HG02884 (cell line): ENCODE results near the gene CERS4.
"Not testable (repeated sequence)": the region's sequence is repeated elsewhere in the genome, so short reads cannot be mapped to it uniquely, and the experiment has no call there.

ENCODE experiments used
- ATAC-seq: cut with Tn5 transposase; IDR thresholded peaks from one replicate; pipeline ENCODE4 v1.9.1; 2021; ENCODE audit warnings: mild to moderate bottlenecking, moderate library complexity; ENCODE audit not compliant: unreplicated experiment

The CERS4 gene

DNA sequence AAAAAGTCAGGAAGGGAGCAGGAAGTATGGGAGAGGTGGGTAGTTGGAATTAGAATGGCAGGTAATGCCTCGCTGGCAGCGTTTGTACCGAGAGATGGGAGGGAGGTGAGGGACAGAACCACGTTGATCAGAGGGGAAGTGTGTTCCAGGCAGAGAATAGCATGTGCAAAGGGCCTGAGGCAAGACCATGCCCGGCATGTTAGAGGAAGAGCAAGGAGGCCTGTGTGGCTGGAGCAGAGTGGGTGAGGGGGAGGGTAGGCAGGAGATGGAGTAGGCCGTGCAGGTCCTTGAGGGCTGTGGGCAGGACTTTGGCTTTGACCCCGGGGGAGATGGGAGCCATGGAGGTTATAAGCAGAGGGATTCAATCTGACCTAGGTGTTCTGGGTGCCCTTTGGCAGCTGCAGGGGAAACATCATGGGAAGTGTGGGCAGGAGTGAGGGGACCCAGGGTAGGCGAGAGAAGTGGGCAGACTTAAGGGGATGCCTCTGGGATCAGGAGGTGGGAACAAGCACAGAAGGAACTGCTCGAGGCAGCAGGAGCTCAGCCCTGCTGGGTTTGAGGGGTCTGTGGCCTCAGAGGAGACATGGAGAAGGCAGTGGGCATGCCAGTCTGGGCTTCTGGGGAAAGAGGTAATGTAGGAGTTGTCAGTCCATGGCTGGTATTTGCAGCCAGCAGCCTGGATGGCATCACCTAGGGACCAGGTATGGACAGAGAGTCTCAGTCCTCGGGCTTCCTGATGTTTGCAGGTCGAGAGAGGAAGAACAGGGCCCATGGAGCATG, 50.2 kb downstream of the CERS4 start:
- no peak for ATAC-seq

DNA sequence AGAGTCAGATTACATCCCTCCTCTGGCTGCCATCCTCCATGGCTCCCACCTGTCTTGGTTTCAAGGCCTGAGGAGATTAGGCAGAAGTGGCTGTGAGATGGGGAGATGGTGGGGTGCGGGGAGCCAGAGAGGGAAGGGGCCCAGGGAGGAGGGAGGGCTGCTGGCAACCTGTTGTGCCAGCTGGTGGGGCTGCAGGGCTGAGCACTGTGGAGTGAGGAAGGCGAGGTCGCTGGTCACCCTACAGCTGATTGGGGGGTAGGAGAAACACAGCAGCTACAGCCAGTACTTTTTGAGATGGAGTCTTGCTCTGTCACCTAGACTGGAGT, 50.7 kb downstream of the CERS4 start:
- ATAC-seq, result no peak

DNA sequence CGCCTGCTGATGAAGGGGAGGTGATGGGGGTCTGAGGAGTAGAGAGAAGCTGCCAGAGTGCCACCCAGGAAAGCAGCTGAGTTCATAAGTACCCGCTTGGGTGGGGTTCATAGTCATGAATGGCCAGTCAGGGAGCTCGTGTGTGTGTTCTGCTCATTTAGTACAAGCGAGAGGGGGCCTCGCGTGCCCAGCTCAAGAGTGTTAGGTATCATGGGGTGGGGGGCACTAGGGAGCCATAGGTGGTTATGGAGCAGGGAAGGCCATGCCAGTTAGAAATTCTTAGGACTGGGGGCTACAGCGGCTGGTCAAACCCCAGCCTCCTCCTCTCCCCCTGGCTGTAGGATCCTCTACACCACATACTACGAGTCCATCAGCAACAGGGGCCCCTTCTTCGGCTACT, 52.2 kb downstream of the CERS4 start:
- ATAC-seq, result no peak

DNA sequence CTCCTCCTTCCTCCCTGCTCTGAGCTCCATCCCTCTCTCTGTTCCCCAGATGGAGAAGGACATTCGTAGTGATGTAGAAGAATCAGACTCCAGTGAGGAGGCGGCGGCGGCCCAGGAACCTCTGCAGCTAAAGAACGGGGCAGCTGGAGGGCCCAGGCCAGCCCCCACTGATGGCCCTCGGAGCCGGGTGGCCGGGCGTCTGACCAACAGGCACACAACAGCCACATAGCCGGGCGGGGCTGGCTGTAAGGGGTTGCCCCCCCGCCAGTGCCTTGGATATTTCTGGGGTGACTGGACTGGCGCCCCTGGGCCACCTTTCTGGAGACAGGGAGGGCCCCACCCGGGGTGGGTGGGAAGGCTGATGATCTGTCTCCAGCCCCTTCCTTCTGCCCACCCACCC, 52.7 kb downstream of the CERS4 start:
- ATAC-seq, result no peak

DNA sequence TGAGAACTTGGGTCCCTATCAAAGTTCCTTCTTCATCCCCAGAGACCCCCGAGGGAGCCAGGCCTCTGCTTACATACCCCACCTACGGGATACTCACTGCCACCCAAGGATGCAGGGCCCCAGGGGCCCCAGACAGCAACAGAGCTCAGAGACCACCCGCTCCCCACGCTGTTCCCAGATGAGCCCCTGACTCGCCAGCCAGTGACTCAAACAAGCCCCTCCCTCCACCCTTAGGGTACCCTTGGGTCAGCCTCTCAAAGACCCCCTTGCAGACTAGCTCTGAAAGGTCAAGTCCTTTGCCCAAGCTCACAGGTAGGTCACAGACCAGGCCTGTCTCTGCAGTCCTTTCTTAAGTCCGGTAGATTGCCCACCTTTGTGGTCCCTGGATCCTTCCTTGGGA, 53.3 kb downstream of the CERS4 start:
- ATAC-seq, result no peak

DNA sequence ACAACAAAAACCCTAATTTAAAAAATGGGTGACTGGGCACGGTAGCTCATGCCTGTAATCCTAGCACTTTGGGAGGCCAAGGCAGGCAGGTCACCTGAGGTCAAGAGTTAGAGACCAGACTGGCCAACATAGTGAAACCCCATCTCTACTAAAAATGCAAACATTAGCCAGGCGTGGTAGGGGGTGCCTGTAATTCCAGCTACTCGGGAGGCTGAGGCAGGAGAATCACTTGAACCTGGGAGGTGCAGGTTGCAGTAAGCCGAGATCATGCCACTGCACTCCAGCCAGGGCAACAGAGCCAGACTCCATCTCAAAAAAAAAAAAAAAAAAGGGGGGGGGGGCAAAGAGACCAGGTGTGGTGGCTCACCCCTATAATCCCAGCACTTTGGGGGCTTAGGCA, 55.1 kb downstream of the CERS4 start:
- not testable (repeated sequence) for ATAC-seq

DNA sequence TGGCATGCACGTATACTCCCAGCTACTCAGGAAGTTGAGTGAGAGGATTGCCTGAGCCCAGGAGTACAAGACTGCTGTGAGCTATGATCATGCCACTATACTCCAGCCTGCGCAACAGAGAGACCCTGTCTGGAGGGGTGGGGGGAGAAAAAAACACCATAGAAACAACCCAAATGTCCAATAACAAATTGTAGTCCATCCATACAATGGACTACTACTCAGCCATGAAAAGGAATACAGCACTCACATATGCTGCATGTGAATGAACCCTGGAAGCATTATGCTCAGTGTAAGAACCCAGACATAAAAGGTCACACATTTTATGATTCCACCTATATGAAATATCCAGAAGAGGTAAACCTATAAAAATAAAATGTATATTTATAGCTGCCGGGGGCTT, 56.7 kb downstream of the CERS4 start:
- no peak for ATAC-seq

DNA sequence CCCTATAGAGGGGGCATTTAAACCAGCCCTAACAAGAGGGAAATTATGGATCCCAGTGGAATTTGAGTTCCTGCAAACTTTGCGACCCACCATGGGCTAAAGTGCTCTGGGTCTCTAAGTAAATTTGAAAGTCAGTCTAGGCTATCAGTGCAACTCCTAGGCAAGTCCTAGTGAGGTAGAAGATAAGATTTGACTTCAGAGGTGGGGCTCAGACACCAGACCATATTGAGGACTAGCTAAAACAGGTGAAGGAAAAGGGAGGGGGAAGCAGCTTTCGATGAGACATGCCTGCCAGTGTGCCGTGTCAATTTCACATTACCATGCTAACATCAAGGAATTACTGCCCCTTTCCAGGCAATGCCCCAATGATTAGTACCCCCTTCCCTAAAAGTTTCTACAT, 60.6 kb downstream of the CERS4 start:
- ATAC-seq, result no peak

DNA sequence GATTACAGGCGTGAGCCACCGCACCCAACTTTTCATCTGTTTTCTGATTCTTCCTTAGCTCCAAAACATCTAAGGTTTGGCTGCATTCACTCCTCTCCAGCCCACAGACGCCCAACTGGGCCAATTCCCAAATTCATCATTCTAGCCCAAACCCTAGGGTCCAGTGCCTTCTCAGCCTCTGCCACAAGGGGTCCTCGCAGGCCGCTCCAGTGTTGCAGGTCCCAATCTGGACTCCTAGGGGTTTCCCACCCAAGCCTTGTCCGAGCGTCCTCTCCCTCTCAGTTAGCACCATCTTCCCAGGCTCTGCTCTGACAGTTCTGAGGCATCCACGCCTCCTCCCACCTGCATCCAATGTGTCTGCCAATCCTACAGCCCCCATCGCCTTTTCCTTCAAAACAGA, 67.3 kb downstream of the CERS4 start:
- ATAC-seq, result not testable (repeated sequence)

DNA sequence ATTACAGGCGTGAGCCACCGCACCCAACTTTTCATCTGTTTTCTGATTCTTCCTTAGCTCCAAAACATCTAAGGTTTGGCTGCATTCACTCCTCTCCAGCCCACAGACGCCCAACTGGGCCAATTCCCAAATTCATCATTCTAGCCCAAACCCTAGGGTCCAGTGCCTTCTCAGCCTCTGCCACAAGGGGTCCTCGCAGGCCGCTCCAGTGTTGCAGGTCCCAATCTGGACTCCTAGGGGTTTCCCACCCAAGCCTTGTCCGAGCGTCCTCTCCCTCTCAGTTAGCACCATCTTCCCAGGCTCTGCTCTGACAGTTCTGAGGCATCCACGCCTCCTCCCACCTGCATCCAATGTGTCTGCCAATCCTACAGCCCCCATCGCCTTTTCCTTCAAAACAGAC, 82.2 kb downstream of the CERS4 start:
- not testable (repeated sequence) for ATAC-seq

DNA sequence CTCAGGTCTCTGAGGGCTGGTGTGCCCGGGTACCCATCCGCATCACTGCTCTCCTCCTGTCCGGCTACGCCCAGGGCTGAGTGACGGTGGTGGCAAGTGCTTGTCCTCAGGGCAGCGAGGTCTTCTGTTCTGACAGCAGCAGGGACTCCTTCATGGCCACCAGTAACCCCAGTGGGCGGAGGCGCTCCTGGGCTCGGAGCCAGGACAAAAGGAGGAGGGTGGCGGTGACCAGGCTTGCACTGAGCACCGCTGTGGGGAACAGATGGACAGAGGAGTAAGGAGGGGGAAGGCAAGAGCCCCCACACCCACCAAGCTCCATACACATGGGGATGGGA, 93.2 kb downstream of the CERS4 start:
- ATAC-seq, result no peak

DNA sequence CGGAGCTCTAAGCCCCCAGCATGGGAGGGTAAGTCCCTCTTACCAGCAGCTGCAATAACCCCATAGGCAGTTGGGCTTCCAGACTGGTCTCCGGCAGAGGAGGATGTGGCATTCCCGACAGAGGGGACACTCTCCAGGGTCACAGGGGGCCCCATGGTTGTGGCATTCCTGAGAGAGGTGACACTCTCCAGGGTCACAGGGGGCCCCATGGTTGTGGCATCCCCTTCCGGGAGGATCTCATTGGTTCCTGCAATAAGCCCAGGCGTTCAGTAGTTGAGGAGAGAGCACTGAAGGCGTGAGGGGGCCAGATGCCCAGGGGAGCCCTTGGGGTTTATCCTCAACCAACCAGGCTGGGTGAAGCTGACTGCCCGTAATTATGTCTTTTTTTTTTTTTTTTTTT, 93.6 kb downstream of the CERS4 start:
- no peak for ATAC-seq

DNA sequence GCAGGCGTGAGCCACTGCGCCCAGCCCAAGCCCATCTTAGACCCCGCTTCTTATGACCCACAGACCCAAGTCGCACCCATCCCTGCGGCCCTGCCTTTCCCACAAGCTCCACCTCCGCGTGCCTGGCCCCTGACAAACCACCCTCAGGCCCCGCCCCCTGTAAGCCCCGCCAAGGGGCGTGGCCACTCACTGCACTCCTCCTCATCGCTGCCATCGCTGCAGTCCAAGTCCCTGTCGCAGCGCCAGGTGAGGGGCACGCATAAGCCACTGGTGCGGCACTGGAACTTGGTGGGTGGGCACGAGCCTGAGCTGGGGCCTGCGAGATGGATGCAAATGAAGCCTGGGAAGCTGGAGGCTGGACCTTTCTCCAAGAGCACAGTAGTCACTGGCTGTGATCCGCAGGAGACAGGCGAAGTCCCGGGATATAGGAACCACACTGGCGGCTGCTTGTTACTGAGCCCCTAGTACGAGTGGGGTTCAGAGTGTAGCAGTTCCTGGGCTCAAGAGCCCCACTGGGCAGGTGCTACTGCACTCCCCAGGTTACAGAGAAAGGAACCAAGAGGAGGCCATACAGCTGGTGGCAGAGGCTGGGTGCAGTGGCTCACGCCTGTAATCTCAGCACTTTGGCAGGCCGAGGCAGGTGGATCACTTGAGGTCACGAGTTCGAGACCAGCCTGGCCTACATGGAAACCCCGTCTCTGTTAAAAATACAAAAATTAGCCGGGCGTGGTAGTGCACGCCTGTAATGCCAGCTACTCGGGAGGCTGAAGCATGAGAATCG, 95.9 kb downstream of the CERS4 start:
- no peak for ATAC-seq

DNA sequence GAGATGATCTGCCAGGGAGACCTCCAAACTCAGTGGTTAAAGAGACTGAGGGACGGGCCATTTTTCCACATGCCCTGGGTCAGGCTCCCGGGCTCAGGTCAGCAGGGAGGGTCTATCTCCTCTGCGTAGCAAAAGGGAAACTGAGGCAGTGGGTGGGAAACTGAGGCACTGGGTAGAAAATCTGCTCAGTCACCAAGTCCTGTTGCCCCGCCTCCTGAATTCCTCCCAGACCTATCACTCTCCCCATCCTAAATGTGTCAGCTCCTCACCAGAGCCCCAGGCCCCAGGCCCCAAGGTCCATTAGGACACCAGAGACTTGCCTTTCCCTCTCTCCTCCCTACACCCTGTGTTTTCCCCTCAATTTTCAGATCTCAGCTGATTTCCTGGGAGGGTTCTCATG, 96.6 kb downstream of the CERS4 start:
- no peak for ATAC-seq

DNA sequence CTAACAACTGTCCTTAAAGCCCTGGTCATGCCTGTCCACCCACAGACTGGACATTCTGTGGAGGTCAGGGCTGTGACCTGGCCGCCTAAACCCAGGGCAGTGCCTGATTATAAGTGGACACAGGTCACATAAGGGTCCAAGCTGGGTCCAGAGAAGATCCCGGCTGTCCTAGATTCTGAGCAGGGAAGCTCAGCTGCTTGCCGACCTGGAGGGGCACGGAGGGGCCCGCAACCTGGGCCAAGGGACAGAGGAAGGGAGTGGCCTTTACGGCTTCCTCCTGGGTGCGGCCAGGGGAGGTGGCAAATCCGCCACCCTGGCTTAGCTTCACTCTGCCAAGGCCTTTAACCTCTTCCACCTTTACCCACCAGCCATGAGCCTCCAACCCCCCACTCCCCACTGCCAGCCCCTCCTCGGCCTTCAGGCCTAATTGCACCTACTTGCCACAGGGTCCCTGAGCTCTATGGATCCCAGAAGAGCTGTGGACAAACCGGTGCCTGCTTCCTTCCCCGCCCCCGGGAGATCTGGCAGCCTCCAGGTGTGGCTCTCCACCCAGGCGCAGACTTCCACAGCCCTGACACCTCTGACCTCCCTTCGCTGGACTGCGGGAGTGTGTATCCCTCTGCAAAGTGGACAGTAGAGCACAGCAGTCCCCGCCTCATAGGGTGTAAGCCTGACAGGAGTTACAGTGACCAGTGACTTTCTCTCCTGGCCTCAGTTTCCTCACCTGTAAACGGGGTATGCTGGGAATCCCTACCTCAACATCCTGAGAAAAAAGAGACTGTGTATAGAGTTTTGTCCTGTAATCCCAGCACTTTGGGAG, 97.3 kb downstream of the CERS4 start:
- ATAC-seq, result no peak

DNA sequence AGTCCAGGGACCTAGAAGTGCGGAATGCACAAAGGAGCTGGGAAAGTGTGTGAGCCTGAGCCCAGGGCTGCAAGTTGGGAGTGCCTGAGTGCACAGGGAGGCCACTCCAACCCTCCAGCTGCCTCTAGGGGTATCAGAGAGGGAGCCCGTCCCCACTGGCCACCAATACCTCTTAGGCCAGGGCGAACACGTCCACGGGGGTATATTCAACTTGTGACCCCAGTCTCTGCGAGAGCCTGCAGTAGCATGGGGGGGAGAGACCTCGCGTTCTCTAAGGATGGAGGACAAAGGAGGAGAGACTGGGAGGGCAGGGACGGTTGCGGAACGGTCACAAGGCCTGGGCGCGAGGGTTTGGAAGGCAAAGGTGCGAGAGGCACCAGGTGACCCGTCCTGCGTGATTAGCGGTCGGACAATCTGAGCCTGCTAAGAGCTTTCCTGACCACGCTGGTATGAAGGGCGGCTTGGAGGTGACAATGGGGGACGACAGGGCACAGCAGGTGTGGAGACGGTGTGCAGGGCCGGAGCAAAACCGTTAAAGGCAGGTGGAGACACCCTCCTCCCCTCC, 98.3 kb downstream of the CERS4 start:
- ATAC-seq, result no peak

DNA sequence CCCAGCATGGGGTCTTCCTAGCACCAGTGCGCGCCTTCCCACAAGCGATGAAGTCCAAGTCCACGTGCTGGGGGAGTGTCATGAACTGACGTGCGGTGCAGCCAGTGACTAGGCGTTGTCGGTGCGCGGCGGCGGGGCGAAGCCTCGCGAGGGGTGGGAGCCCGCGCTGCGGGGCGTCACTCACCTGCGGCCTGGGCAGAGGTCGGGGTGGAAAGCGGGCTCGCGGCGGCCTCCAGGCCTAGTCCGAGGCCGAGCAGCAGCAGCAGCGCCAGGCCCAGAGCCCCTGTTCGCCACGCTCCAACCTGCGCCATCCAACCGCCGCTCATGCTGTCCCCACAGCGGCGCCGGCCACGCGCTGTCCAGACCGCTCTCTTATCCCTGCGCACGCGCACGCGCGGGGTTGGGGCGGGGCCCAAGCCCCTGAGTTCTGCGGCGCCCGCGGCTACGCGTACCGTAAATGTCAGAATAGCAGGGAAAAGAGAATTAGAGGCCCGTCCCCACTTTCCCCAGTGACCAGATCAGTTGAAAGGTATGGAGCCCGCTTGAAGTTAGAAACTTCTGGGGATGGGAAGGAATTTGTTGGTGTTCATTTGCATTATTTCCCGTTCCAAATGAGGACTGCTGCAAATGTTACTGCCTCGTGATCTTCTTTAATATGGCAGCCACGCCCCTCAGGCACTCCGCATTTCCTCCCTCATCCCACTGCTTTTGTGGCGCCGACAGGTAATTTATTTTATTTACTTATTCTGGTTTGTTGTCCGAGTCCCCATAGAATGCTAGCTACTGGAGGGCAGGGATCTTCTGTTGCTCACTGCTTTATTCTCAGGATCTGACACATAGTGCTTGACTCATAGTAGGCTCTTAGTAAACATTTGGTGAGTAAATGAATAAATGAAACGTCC, 99.0 kb downstream of the CERS4 start, which contains the start of gene CD320:
Gene CD320, minus strand, starts transcription at position 394 of the 902 bp plus-strand sequence. Its CDS starts 68 bp downstream, at position 326.
- ATAC-seq, result peak; percentile 58

DNA sequence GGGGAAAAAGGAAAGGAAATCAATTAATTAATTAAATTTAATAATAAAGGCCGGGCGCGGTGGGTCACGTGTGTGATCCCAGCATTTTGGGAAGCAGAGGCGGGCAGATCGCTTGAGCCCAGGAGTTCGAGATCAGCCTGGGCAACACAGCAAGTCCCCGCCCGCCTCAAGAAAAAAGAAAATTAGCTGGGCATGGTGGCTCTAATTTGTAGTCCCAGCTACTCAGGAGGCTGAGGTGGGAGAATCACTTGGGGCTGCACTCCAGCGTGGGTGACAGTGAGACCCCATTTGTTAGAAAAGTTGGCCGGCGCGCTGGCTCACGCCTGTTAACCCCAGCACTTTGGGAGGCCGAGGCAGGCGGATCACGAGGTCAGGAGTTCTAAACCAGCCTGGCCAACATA, 99.7 kb downstream of the CERS4 start:
- ATAC-seq, result no peak

DNA sequence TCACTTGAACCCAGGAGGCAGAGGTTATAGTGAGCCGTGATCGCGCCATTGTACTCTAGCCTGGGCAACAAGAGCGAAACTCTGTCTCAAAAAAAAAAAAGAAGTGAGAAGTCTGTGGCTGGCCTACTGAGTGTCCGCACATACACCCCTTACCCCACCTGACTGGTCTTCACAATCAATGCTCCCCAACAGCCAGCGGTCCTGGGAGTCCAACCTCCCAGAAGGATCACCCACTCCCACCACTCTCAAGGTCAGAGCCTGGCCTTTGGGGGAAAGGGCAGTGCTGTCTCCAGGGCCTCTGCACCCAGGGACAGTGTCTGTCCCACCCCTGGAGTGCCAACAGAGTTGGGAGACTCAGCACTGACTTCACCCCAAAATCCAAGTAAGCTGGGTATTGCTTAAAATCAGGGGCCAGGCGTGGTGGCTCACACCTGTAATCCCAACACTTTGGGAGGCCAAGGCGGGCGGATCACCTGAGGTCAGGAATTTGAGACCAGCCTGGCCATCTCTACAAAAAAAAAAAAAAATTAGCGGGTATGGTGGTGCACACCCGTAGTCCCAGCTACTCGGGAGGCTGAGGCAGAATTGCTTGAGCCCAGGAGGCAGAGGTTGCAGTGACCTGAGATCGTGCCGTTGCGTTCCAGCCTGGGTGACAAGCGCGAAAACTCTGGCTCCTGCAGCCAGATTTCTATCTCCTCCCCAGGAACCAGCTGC, 101.3 kb downstream of the CERS4 start:
- ATAC-seq, result no peak
